IMR-90 (cell line): Measurements from ENCODE around the gene DDX46. TPM values are rescaled to one million over a fixed set of nuclear protein-coding genes. Genes with fewer than 3 reads are reported as not detected.

ENCODE experiments used
- ATAC-seq: fragments of 200-7000 bp; cut with Tn5 transposase; 2 replicates; pipeline ENCODE4 v1.9.1; 2020; ENCODE audit warnings: low read depth, mild to moderate bottlenecking, moderate library complexity
- BruUV-seq: library from RNA; stranded (reverse); fragments of 400-500 nt; replicated peaks from 2 replicates; lab custom pipeline; 2021; lab: Mats Ljungman, UMichigan
- CTCF ChIA-PET: fragments of 300-600 bp; formaldehyde crosslinking; extraction: SDS; loops from one replicate; lab custom pipeline; 2021; ENCODE audit warnings: antibody characterized with exemption; lab: Yijun Ruan, JAX
- POLR2A ChIA-PET: fragments of 300-600 bp; sonication (Branson Sonifier 250); formaldehyde crosslinking; loops from one replicate; lab custom pipeline; 2022; ENCODE audit warnings: antibody characterized with exemption; ENCODE audit not compliant: unreplicated experiment; lab: Charles Lee
- DNase-seq: peaks from one replicate; pipeline ENCODE4 v3.0.0; 2013
- H2AFZ ChIP-seq: replicated peaks from 2 replicates; pipeline ENCODE3; 2013; ENCODE audit warnings: low read length, mild to moderate bottlenecking; ENCODE audit not compliant: poor library complexity
- H2AK5ac ChIP-seq: 2 replicates; pipeline ENCODE4 v1.6.1; 2013; ENCODE audit warnings: low read depth, low read length, inconsistent platforms
- H2AK9ac ChIP-seq: replicated peaks from 2 replicates; pipeline ENCODE3; 2013; ENCODE audit warnings: mild to moderate bottlenecking, low read depth, low read length, moderate library complexity; ENCODE audit not compliant: poor library complexity
- H2BK120ac ChIP-seq: 2 replicates; pipeline ENCODE4 v1.6.1; 2013; ENCODE audit warnings: low read depth, low read length, inconsistent platforms
- H2BK15ac ChIP-seq: 3 replicates; pipeline ENCODE4 v1.6.1; 2013; ENCODE audit warnings: low read depth, low read length, inconsistent platforms
- H2BK20ac ChIP-seq: 2 replicates; pipeline ENCODE4 v1.6.1; 2013; ENCODE audit warnings: low read depth, mild to moderate bottlenecking, inconsistent platforms, low read length, moderate library complexity
- H2BK5ac ChIP-seq: 2 replicates; pipeline ENCODE4 v1.6.1; 2013; ENCODE audit warnings: mild to moderate bottlenecking, low read depth, low read length, inconsistent platforms; ENCODE audit not compliant: poor library complexity, severe bottlenecking
- H3K14ac ChIP-seq: replicated peaks from 2 replicates; pipeline ENCODE4 v1.6.1; 2013; ENCODE audit warnings: low read depth, low read length, inconsistent platforms
- H3K18ac ChIP-seq: 2 replicates; pipeline ENCODE4 v1.6.1; 2013; ENCODE audit warnings: low read depth, low read length, control low read depth
- H3K23ac ChIP-seq: 2 replicates; pipeline ENCODE4 v1.6.1; 2013; ENCODE audit warnings: low read depth, low read length, inconsistent platforms
- H3K27ac ChIP-seq: 2 replicates; pipeline ENCODE4 v1.5.1; 2013; ENCODE audit warnings: mild to moderate bottlenecking, control low read depth, low read length; ENCODE audit not compliant: insufficient read depth
- H3K27me3 ChIP-seq: 2 replicates; pipeline ENCODE4 v1.6.1; 2013; ENCODE audit warnings: low read length; ENCODE audit not compliant: control insufficient read depth, insufficient read depth
- H3K36me3 ChIP-seq: 2 replicates; pipeline ENCODE4 v1.6.1; 2013; ENCODE audit warnings: low read length, mixed read lengths; ENCODE audit not compliant: control insufficient read depth, insufficient read depth
- H3K4ac ChIP-seq: 2 replicates; pipeline ENCODE4 v1.6.1; 2013; ENCODE audit warnings: low read depth, low read length, inconsistent platforms
- H3K4me1 ChIP-seq: 2 replicates; pipeline ENCODE4 v1.6.1; 2013; ENCODE audit warnings: low read length, mixed read lengths; ENCODE audit not compliant: control insufficient read depth, insufficient read depth
- H3K4me2 ChIP-seq: 2 replicates; pipeline ENCODE4 v1.6.1; 2013; ENCODE audit warnings: low read depth, mild to moderate bottlenecking, control low read depth, low read length, moderate library complexity
- H3K4me3 ChIP-seq: 2 replicates; pipeline ENCODE4 v1.5.1; 2013; ENCODE audit warnings: low read depth, mild to moderate bottlenecking, control low read depth, low read length, moderate library complexity; ENCODE audit not compliant: insufficient read depth
- H3K56ac ChIP-seq: 2 replicates; pipeline ENCODE4 v1.6.1; 2013; ENCODE audit warnings: low read length, inconsistent platforms; ENCODE audit not compliant: insufficient read depth; ENCODE audit errors: extremely low read depth
- H3K79me1 ChIP-seq, 2 experiments: 2 replicates each; pipeline ENCODE4 v1.6.1; 2013; ENCODE audit warnings: low read length in 2 of 2, inconsistent platforms in 1 of 2, low read depth in 1 of 2
- H3K9ac ChIP-seq: 2 replicates; pipeline ENCODE4 v1.6.1; 2013; ENCODE audit warnings: low read depth, low read length, control low read depth
- H3K9me1 ChIP-seq: 2 replicates; pipeline ENCODE4 v1.6.1; 2013; ENCODE audit warnings: low read length, inconsistent platforms; ENCODE audit not compliant: insufficient read depth
- H3K9me3 ChIP-seq: 2 replicates; pipeline ENCODE4 v1.6.1; 2013; ENCODE audit warnings: low read length; ENCODE audit not compliant: control insufficient read depth, insufficient read depth
- H4K20me1 ChIP-seq: 2 replicates; pipeline ENCODE4 v1.6.1; 2013; ENCODE audit warnings: low read length, inconsistent platforms; ENCODE audit not compliant: insufficient read depth
- H4K5ac ChIP-seq: 2 replicates; pipeline ENCODE4 v1.6.1; 2013; ENCODE audit warnings: mild to moderate bottlenecking, low read depth, low read length, control low read depth
- H4K8ac ChIP-seq, 2 experiments: 2 replicates each; pipeline ENCODE4 v1.6.1; 2013; ENCODE audit warnings: low read depth in 2 of 2, low read length in 2 of 2, control low read depth in 1 of 2, inconsistent platforms in 1 of 2
- H4K91ac ChIP-seq: 2 replicates; pipeline ENCODE4 v1.6.1; 2013; ENCODE audit warnings: low read depth, low read length, inconsistent platforms; ENCODE audit not compliant: insufficient read depth
- BHLHE40 ChIP-seq: fragments of 150-350 bp; IDR thresholded peaks from 2 replicates; pipeline ENCODE4 v1.6.1; 2016; ENCODE audit warnings: mild to moderate bottlenecking, low read depth, low read length
- CEBPB ChIP-seq: IDR thresholded peaks from 2 replicates; pipeline ENCODE4 v1.6.1; 2012; ENCODE audit warnings: low read depth, low read length, improper control_type of control experiment
- CHD1 ChIP-seq: IDR thresholded peaks from 2 replicates; pipeline ENCODE4 v1.6.1; 2012; ENCODE audit warnings: low read depth, low read length, improper control_type of control experiment
- FOS ChIP-seq: fragments of 150-350 bp; IDR thresholded peaks from 2 replicates; pipeline ENCODE4 v1.6.1; 2016; ENCODE audit warnings: low read depth, low read length
- NFE2L2 ChIP-seq: fragments of 150-350 bp; IDR thresholded peaks from 2 replicates; pipeline ENCODE4 v1.6.1; 2016; ENCODE audit warnings: low read depth, mild to moderate bottlenecking, low read length
- RAD21 ChIP-seq: IDR thresholded peaks from 2 replicates; pipeline ENCODE4 v1.6.1; 2012; ENCODE audit warnings: low read length, improper control_type of control experiment
- RCOR1 ChIP-seq: IDR thresholded peaks from 2 replicates; pipeline ENCODE4 v1.6.1; 2012; ENCODE audit warnings: mild to moderate bottlenecking, low read length, improper control_type of control experiment; ENCODE audit not compliant: insufficient replicate concordance
- RFX5 ChIP-seq: IDR thresholded peaks from 2 replicates; pipeline ENCODE4 v1.8.0; 2012; ENCODE audit warnings: low read depth, mild to moderate bottlenecking, low read length, moderate library complexity
- SMC3 ChIP-seq: fragments of 150-350 bp; IDR thresholded peaks from 2 replicates; pipeline ENCODE4 v1.6.1; 2016; ENCODE audit warnings: low read depth, mild to moderate bottlenecking, antibody characterized with exemption, low read length, moderate library complexity
- USF2 ChIP-seq: fragments of 150-350 bp; IDR thresholded peaks from 2 replicates; pipeline ENCODE4 v1.6.1; 2017; ENCODE audit warnings: mild to moderate bottlenecking, antibody characterized with exemption, low read length, low read depth
- WGBS, 2 experiments: methylation state at CpG; one replicate each; pipeline versions ENCODE4 v1.1.5 to v1.1.7; 2013; ENCODE audit warnings: missing lambda C conversion rate in 2 of 2; ENCODE audit not compliant: insufficient read length in 1 of 2; ENCODE audit errors: extremely low coverage in 2 of 2; 5-methylcytosine and 5-hydroxymethylcytosine counted together
- dilution Hi-C: fragments of 300-500 bp; cut with HindIII; formaldehyde crosslinking; loops from one replicate; pipeline ENCODE4 v1.14.3; 2018; ENCODE audit warnings: low sequenced_read_pairs; ENCODE audit not compliant: unreplicated experiment
- in situ Hi-C: fragments of 300-500 bp; cut with MboI; formaldehyde crosslinking; loops from 3 replicates; pipeline ENCODE4 v1.14.3; 2019; ENCODE audit warnings: low sequenced_read_pairs, inconsistent platforms, mixed read lengths
- intact Hi-C: fragments of 100-400 bp; cut with micrococcal nuclease; formaldehyde crosslinking; loops from 2 replicates; pipeline ENCODE4 v1.10.0; 2022
- polyA plus RNA-seq, 3 experiments: library from polyadenylated mRNA; depleted of rRNA; stranded (reverse); fragments of >200 nt; gene quantifications; 2 replicates each; pipeline ENCODE4 v1.2.3, GENCODE V29; 2012; ENCODE audit warnings: low replicate concordance in 1 of 3
- total RNA-seq: library from RNA; depleted of rRNA; stranded (reverse); fragments of >200 nt; gene quantifications from 2 replicates; pipeline ENCODE4 v1.2.3, GENCODE V29; 2012
- TF ChIP-seq, protein P1 (sequence below): conservative IDR thresholded peaks from 2 replicates; pipeline ENCODE4 v1.5.1; 2012; ENCODE audit warnings: mild to moderate bottlenecking, low read depth, low read length, improper control_type of control experiment
- TF ChIP-seq, protein P2 (sequence below): fragments of 150-350 bp; IDR thresholded peaks from 2 replicates; pipeline ENCODE4 v1.6.1; 2016; ENCODE audit warnings: low read depth, mild to moderate bottlenecking, low read length, moderate library complexity, borderline replicate concordance

The DDX46 gene
- total and polyA plus RNA-seq, 2 of the 4 experiments (the other 2 are of a cell fraction), result 22.5 to 26.0 TPM

DNA sequence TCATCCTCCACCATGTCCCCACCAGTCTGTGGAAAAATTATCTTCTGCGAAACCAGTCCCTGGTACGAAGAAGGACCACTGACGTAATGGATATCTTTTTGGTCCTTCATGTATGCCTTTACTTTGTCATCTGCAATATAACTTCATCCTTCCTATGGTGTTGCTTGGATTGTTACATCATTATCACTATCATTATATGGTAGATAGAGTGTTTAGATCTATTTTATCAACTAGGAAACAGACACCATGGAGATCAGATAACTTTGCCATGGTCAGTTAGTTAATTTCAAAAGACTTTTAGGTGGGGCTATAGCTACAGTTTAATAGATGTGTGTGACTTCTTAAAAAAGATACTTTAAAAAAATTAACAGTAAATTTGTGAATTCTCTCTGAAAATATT, 44.0 kb upstream of the DDX46 start:
- Histone ChIP-seq H3K4me3 (no peak overlapping the region), H3K9me3 (no peaks in the 10 kb centered on the region), H3K4me1 (no peaks in the 10 kb centered on the region), H3K4me2 (no peak overlapping the region), H2AK5ac (no peak overlapping the region), H2BK20ac (no peak overlapping the region), H3K79me1 (peaks cover 3 to 8% of the 10 kb centered on the region in 2 experiments), H2AFZ (no peak overlapping the region), H3K36me3 (peaks cover 50% of the 10 kb centered on the region), H3K9ac (no peak overlapping the region), H3K18ac (no peak overlapping the region), H3K27me3 (no peaks in the 10 kb centered on the region), H3K23ac (no peak overlapping the region), H3K9me1 (no peaks in the 10 kb centered on the region; the same call in 1 of the 2 replicates), H4K5ac (no peak overlapping the region), H2BK15ac (no peak overlapping the region), H3K4ac (no peak overlapping the region), H3K14ac (no peak overlapping the region), H4K20me1 (peaks cover 3% of the 10 kb centered on the region; the same call in 1 of the 2 replicates), H4K8ac (no peak overlapping the region), H3K56ac (no peak overlapping the region), H2BK5ac (no peak overlapping the region), H3K27ac (no peak overlapping the region), H4K91ac (no peak overlapping the region), H2AK9ac (no peak overlapping the region), H2BK120ac (no peak overlapping the region)
- no TSS peak for BruUV-seq
- TF ChIP-seq RFX5 (no peak), NFE2L2 (no peak), FOS (no peak), CHD1 (no peak), RAD21 (no peak), CEBPB (no peak), RCOR1 (no peak), BHLHE40 (no peak), USF2 (no peak), SMC3 (no peak)
- TF ChIP-seq, protein P1, sequence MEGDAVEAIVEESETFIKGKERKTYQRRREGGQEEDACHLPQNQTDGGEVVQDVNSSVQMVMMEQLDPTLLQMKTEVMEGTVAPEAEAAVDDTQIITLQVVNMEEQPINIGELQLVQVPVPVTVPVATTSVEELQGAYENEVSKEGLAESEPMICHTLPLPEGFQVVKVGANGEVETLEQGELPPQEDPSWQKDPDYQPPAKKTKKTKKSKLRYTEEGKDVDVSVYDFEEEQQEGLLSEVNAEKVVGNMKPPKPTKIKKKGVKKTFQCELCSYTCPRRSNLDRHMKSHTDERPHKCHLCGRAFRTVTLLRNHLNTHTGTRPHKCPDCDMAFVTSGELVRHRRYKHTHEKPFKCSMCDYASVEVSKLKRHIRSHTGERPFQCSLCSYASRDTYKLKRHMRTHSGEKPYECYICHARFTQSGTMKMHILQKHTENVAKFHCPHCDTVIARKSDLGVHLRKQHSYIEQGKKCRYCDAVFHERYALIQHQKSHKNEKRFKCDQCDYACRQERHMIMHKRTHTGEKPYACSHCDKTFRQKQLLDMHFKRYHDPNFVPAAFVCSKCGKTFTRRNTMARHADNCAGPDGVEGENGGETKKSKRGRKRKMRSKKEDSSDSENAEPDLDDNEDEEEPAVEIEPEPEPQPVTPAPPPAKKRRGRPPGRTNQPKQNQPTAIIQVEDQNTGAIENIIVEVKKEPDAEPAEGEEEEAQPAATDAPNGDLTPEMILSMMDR, result no peak
- TF ChIP-seq, protein P2, sequence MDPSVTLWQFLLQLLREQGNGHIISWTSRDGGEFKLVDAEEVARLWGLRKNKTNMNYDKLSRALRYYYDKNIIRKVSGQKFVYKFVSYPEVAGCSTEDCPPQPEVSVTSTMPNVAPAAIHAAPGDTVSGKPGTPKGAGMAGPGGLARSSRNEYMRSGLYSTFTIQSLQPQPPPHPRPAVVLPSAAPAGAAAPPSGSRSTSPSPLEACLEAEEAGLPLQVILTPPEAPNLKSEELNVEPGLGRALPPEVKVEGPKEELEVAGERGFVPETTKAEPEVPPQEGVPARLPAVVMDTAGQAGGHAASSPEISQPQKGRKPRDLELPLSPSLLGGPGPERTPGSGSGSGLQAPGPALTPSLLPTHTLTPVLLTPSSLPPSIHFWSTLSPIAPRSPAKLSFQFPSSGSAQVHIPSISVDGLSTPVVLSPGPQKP, result no peak
- dilution Hi-C loops, result no loop called here
- intact Hi-C loops, result no loop called here
- no peak for ATAC-seq
- ChIA-PET CTCF (no interaction called here), POLR2A (no interaction called here)
- no peak for DNase-seq
- no CpG with 5 or more reads among the region's 3 CpGs for WGBS, 2 experiments
- in situ Hi-C loops, result no loop called here
